ENCODE data around the gene ACVR1B. TPM values are rescaled to one million over a fixed set of nuclear protein-coding genes. Genes with fewer than 3 reads are reported as not detected.

The ACVR1B gene
- total RNA-seq, 6 experiments from 2014 or later: 14.1 to 28.0 (median 25.0) TPM

DNA sequence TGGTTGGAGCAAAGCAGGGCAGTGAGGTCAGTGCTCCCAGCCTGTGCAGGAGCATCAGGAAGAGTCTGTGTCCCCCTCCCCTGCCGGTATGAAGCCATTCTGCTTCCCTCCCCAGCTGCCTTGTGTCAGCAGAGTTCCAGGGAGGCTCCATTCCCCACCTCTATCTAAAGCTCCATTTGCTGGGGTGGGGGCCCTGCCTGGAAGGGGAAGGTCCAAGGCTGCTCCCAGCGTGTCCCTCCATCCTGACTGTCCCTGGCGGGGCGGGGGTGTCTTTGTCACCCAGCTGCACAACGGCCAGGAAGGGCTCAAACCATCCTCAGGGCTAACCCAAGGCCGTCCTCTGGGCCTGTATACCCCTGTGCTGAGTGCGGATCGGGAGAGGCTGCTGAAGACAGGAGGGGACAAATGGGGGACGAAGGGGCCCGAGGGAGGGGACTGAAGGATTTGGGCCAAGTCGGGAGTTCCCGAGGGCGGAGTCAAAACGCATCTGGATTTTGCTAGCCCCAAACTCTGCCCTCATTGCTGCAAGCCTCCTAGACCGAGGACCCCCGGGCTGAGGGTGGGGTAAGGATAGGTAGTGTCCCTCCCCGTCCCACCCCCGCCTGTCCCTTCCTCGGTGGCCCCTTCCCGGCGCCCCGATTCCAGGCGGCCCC lies 44.9 kb upstream of the ACVR1B start:
- ATAC-seq: no peak
- H3K27ac ChIP-seq: peak overlapping the region in 2 of 3 donors; percentile 47 to 67
- no peaks in the 10 kb centered on the region for H3K27me3 ChIP-seq
- TF ChIP-seq, protein P1, sequence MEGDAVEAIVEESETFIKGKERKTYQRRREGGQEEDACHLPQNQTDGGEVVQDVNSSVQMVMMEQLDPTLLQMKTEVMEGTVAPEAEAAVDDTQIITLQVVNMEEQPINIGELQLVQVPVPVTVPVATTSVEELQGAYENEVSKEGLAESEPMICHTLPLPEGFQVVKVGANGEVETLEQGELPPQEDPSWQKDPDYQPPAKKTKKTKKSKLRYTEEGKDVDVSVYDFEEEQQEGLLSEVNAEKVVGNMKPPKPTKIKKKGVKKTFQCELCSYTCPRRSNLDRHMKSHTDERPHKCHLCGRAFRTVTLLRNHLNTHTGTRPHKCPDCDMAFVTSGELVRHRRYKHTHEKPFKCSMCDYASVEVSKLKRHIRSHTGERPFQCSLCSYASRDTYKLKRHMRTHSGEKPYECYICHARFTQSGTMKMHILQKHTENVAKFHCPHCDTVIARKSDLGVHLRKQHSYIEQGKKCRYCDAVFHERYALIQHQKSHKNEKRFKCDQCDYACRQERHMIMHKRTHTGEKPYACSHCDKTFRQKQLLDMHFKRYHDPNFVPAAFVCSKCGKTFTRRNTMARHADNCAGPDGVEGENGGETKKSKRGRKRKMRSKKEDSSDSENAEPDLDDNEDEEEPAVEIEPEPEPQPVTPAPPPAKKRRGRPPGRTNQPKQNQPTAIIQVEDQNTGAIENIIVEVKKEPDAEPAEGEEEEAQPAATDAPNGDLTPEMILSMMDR (IDR thresholded peaks at IDR 0.05): no peak
- no peak for TF ChIP-seq POLR2A (IDR thresholded peaks at IDR 0.05)
- WGBS (ENCODE audit: insufficient coverage, low coverage, low lambda C conversion rate, missing lambda C conversion rate): 47% methylated on average over 11 of the region's 23 CpGs
- intact Hi-C loops (cut with DNase I): no loop called here
- peaks cover 0 to 6% (median 0%) of the 10 kb centered on the region in 4 donors for H3K4me1 ChIP-seq
- DNase-seq: no peak
- no peaks in the 10 kb centered on the region for H3K36me3 ChIP-seq
- no peaks in the 10 kb centered on the region for H3K9me3 ChIP-seq
- H3K4me3 ChIP-seq: peak overlapping the region in 2 of 3 donors; percentile 38 to 48

DNA sequence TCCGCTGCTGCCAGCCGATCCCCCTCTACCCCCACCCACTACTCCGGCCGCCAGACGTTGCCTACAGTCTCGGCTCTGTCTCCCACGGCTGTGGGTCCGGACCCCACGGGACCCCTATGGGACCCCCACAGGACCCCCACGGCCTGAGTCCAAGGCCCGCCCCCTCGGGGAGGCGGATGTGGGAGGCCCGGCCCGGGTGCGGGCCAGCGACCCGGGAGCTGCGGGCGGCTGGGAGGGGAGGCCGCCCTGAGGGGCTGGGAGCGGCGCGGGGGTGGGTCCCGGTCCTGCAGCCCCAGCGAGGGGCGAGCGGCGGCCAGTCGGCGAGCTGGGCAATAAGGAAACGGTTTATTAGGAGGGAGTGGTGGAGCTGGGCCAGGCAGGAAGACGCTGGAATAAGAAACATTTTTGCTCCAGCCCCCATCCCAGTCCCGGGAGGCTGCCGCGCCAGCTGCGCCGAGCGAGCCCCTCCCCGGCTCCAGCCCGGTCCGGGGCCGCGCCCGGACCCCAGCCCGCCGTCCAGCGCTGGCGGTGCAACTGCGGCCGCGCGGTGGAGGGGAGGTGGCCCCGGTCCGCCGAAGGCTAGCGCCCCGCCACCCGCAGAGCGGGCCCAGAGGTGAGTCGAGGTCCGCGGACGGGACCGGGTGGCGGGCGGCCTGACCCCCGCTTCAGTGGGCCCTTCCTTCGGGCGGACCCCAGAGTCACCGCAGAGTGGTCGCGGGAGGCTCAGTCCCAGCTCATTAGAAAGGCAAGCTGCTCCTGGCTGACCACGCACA lies 44.2 kb upstream of the ACVR1B start, which contains the start of gene ACVRL1:
Gene ACVRL1, plus strand, starts transcription at position 422 of the 773 bp plus-strand sequence. CDS start 4,971 bp downstream, outside the sequence.
- H3K4me3 ChIP-seq: peak within 1 kb of the TSS; percentile 36 to 48 (median 38)
- H3K36me3 ChIP-seq: no peaks in the 10 kb centered on the region
- ATAC-seq (peak in 3 of 4 donors; percentile 3 to 7 (median 4)), DNase-seq (no peak)
- no peaks in the 10 kb centered on the region for H3K9me3 ChIP-seq
- H3K27ac ChIP-seq: peak within 1 kb of the TSS in 2 of 3 donors; percentile 47 to 67
- 5% methylated on average over 8 of the region's 74 CpGs for WGBS (ENCODE audit: insufficient coverage, low coverage, low lambda C conversion rate, missing lambda C conversion rate)
- TF ChIP-seq, protein P1 (IDR thresholded peaks at IDR 0.05): no peak
- TF ChIP-seq POLR2A (IDR thresholded peaks at IDR 0.05): no peak
- peaks cover 0 to 6% (median 0%) of the 10 kb centered on the region in 4 donors for H3K4me1 ChIP-seq
- intact Hi-C loops (cut with DNase I): no loop called here
- no peaks in the 10 kb centered on the region for H3K27me3 ChIP-seq

DNA sequence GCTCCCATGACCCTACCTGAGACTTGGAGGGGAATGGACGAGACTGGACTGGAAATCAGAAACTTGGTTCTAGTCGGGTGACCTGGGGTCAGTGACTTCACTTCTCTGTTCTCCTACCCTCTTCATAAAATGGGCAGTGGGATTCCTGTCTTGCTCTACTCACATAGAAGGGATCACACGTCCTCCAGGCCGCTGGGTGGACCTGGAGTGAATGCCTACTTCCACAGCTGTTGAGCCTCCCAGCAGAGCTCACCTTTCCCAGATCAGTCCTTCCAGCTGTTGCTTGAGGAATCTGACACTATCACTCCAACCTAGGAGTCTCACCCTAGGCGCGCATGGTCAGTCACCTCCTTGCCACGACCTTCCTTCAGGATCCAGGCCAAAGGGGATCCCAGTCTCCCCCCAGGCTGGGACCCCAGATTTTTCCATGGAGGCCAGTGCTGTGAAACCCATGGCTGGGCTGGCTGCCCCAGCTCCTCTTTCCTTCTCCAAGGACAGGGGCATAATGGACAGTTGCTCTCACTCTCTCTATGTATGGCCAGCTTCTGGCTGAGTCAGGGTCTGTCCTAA lies 43.6 kb upstream of the ACVR1B start:
- no peak for TF ChIP-seq POLR2A (IDR thresholded peaks at IDR 0.05)
- TF ChIP-seq, protein P1 (IDR thresholded peaks at IDR 0.05): no peak
- H3K4me1 ChIP-seq: peaks cover 0 to 6% (median 0%) of the 10 kb centered on the region in 4 donors
- peak overlapping the region in 2 of 3 donors; percentile 47 to 67 for H3K27ac ChIP-seq
- H3K9me3 ChIP-seq: no peaks in the 10 kb centered on the region
- H3K4me3 ChIP-seq: peak overlapping the region; percentile 36 to 48 (median 38)
- ATAC-seq (no peak), DNase-seq (no peak)
- 40% methylated on average over 1 of the region's 7 CpGs for WGBS (ENCODE audit: insufficient coverage, low coverage, low lambda C conversion rate, missing lambda C conversion rate)
- H3K27me3 ChIP-seq: no peaks in the 10 kb centered on the region
- intact Hi-C loops (cut with DNase I): no loop called here
- no peaks in the 10 kb centered on the region for H3K36me3 ChIP-seq

- Histone ChIP-seq H3K27ac (no peak overlapping the region), H3K4me1 (peaks cover 0 to 6% (median 0%) of the 10 kb centered on the region in 4 donors), H3K4me3 (no peak overlapping the region), H3K27me3 (no peaks in the 10 kb centered on the region), H3K36me3 (no peaks in the 10 kb centered on the region), H3K9me3 (no peaks in the 10 kb centered on the region)
- intact Hi-C loops (cut with DNase I): no loop called here
- no peak for TF ChIP-seq POLR2A (IDR thresholded peaks at IDR 0.05)
- TF ChIP-seq, protein P1 (IDR thresholded peaks at IDR 0.05): no peak
- DNase-seq: no peak
- ATAC-seq: no peak
- 79% methylated on average over 5 of the region's 9 CpGs for WGBS (ENCODE audit: insufficient coverage, low coverage, low lambda C conversion rate, missing lambda C conversion rate)
Observed at GRCh38 chr12:51908876-51909592, 42.5 kb upstream of the ACVR1B start.
